GM23338 (cell line): ENCODE results near the gene EFCAB9. TPM values are rescaled to one million over a fixed set of nuclear protein-coding genes. Genes with fewer than 3 reads are reported as not detected.
"Not testable (repeated sequence)": the region's sequence is repeated elsewhere in the genome, so short reads cannot be mapped to it uniquely, and the experiment has no call there.

Experiments
- ATAC-seq: fragments of 200-7000 bp; cut with Tn5 transposase; 3 replicates; pipeline ENCODE4 v1.9.1; 2020
- DNase-seq: peaks from one replicate; pipeline ENCODE4 v3.0.0-alpha.2; 2015; ENCODE audit warnings: low spot score
- H2AFZ ChIP-seq: fragments of 200-600 bp; sonication (generic); 2 replicates; pipeline ENCODE4 v1.8.0; 2016; ENCODE audit warnings: antibody characterized with exemption, mild to moderate bottlenecking, moderate library complexity
- H3F3A ChIP-seq: fragments of 200-600 bp; sonication (generic); replicated peaks from 2 replicates; pipeline ENCODE4 v1.8.0; 2017; ENCODE audit warnings: antibody characterized with exemption, mixed run types, low read depth
- H3K27ac ChIP-seq: fragments of 200-600 bp; sonication (generic); 2 replicates; pipeline ENCODE4 v1.6.1; 2016; ENCODE audit warnings: low read depth
- H3K27me3 ChIP-seq: fragments of 200-600 bp; sonication (generic); 2 replicates; pipeline ENCODE4 v1.8.0; 2016; ENCODE audit warnings: mild to moderate bottlenecking, mixed run types, moderate library complexity; ENCODE audit not compliant: insufficient read depth
- H3K36me3 ChIP-seq: fragments of 200-600 bp; sonication (generic); 2 replicates; pipeline ENCODE4 v1.8.0; 2016; ENCODE audit warnings: mild to moderate bottlenecking; ENCODE audit not compliant: insufficient read depth
- H3K4me1 ChIP-seq: fragments of 200-600 bp; sonication (generic); 2 replicates; pipeline ENCODE4 v1.8.0; 2016; ENCODE audit warnings: mild to moderate bottlenecking, moderate library complexity; ENCODE audit not compliant: insufficient read depth
- H3K4me2 ChIP-seq: fragments of 200-600 bp; sonication (generic); 2 replicates; pipeline ENCODE4 v1.7.1; 2017; ENCODE audit warnings: mixed run types
- H3K4me3 ChIP-seq: fragments of 200-600 bp; sonication (generic); 2 replicates; pipeline ENCODE4 v1.6.1; 2016; ENCODE audit warnings: mixed run types
- H3K79me2 ChIP-seq: fragments of 200-600 bp; sonication (generic); replicated peaks from 2 replicates; pipeline ENCODE4 v1.8.0; 2017; ENCODE audit warnings: mild to moderate bottlenecking; ENCODE audit not compliant: insufficient read depth
- H3K9me2 ChIP-seq: fragments of 200-600 bp; sonication (generic); 2 replicates; pipeline ENCODE4 v1.8.0; 2017; ENCODE audit not compliant: insufficient read depth
- H4K20me1 ChIP-seq: fragments of 200-600 bp; sonication (generic); replicated peaks from 2 replicates; pipeline ENCODE4 v1.8.0; 2017; ENCODE audit warnings: mild to moderate bottlenecking; ENCODE audit not compliant: insufficient read depth
- H3K27ac Mint-ChIP-seq: 2 replicates; pipeline ENCODE4 v1.8.0; 2020; ENCODE audit warnings: inconsistent platforms, mild to moderate bottlenecking, moderate library complexity, mixed read lengths
- H3K27me3 Mint-ChIP-seq: 3 replicates; pipeline ENCODE4 v1.8.0; 2022; ENCODE audit warnings: low read depth, mild to moderate bottlenecking, moderate library complexity, mixed read lengths, inconsistent platforms; ENCODE audit not compliant: insufficient read depth, poor library complexity
- H3K36me3 Mint-ChIP-seq: 3 replicates; pipeline ENCODE4 v1.8.0; 2021; ENCODE audit warnings: low read depth, mild to moderate bottlenecking, inconsistent platforms, moderate library complexity, mixed read lengths
- H3K4me1 Mint-ChIP-seq: 3 replicates; pipeline ENCODE4 v1.8.0; 2020; ENCODE audit warnings: mild to moderate bottlenecking, inconsistent platforms, mixed read lengths
- H3K4me3 Mint-ChIP-seq: 3 replicates; pipeline ENCODE4 v1.8.0; 2021; ENCODE audit warnings: moderate library complexity, mild to moderate bottlenecking, inconsistent platforms, mixed read lengths
- H3K9me3 Mint-ChIP-seq: 3 replicates; pipeline ENCODE4 v1.8.0; 2020; ENCODE audit warnings: moderate library complexity, mild to moderate bottlenecking, inconsistent platforms, mixed read lengths
- CREB1 ChIP-seq: fragments of 250-450 bp; sonication (Bioruptor Pico); IDR thresholded peaks from 2 replicates; pipeline ENCODE4 v1.5.0; 2020; ENCODE audit warnings: low read depth, mild to moderate bottlenecking, moderate library complexity
- ETS1 ChIP-seq: IDR thresholded peaks from 2 replicates; pipeline ENCODE4 v1.6.1; 2016; ENCODE audit warnings: antibody characterized with exemption
- EZH2 ChIP-seq: fragments of 200-600 bp; sonication (generic); IDR thresholded peaks from one replicate; pipeline ENCODE4 v1.8.0; 2017; ENCODE audit warnings: antibody characterized with exemption, mild to moderate bottlenecking, low read depth; ENCODE audit not compliant: unreplicated experiment
- EZH2phosphoT487 ChIP-seq: fragments of 200-600 bp; sonication (generic); IDR thresholded peaks from one replicate; pipeline ENCODE4 v1.8.1; 2018; ENCODE audit warnings: antibody characterized with exemption; ENCODE audit not compliant: unreplicated experiment
- JUNB ChIP-seq: IDR thresholded peaks from one replicate; pipeline ENCODE4 v1.6.1; 2016; ENCODE audit warnings: antibody characterized with exemption; ENCODE audit not compliant: unreplicated experiment
- NANOG ChIP-seq: IDR thresholded peaks from 2 replicates; pipeline ENCODE4 v1.6.1; 2016; ENCODE audit warnings: antibody characterized with exemption, borderline replicate concordance
- POLR2AphosphoS5 ChIP-seq: IDR thresholded peaks from 2 replicates; pipeline ENCODE4 v1.6.1; 2016; ENCODE audit warnings: antibody characterized with exemption, low read depth
- REST ChIP-seq: IDR thresholded peaks from one replicate; pipeline ENCODE4 v1.6.1; 2018; ENCODE audit warnings: antibody characterized with exemption; ENCODE audit not compliant: unreplicated experiment
- STAT1 ChIP-seq: IDR thresholded peaks from one replicate; pipeline ENCODE4 v1.6.1; 2016; ENCODE audit warnings: antibody characterized with exemption; ENCODE audit not compliant: unreplicated experiment
- ZNF114 ChIP-seq: fragments of 250-450 bp; sonication (Bioruptor Pico); IDR thresholded peaks from 2 replicates; pipeline ENCODE4 v1.5.0; 2020; ENCODE audit warnings: mild to moderate bottlenecking, moderate library complexity
- ZNF331 ChIP-seq: fragments of 250-450 bp; sonication (Bioruptor Pico); IDR thresholded peaks from 2 replicates; pipeline ENCODE4 v1.5.0; 2020; ENCODE audit warnings: low read depth, mild to moderate bottlenecking, moderate library complexity
- ZNF462 ChIP-seq: fragments of 250-450 bp; sonication (Bioruptor Pico); IDR thresholded peaks from 2 replicates; pipeline ENCODE4 v1.5.0; 2020; ENCODE audit warnings: mild to moderate bottlenecking, moderate library complexity
- polyA plus RNA-seq: library from polyadenylated mRNA; unstranded; fragments of >200 nt; fragmentation: Nextera tagmentation; extraction: Ambion mirVana; gene quantifications from 2 replicates; pipeline ENCODE4 v1.2.1, GENCODE V29; 2016
- total RNA-seq: library from RNA; depleted of rRNA; stranded (reverse); fragments of >200 nt; shearing (Covaris generic); gene quantifications from 2 replicates; pipeline ENCODE4 v1.2.3, GENCODE V29; 2014

The EFCAB9 gene
- total and polyA plus RNA-seq, 2 experiments from 2014 or later: not detected

- not testable (repeated sequence) for H2AFZ ChIP-seq, H3K27ac Mint-ChIP-seq, H3F3A ChIP-seq, H3K27me3 ChIP-seq, H3K36me3 ChIP-seq, H3K27me3 Mint-ChIP-seq, H3K79me2 ChIP-seq, H3K4me1 ChIP-seq, H3K9me3 Mint-ChIP-seq, H3K4me3 Mint-ChIP-seq, DNase-seq, H3K9me2 ChIP-seq, ATAC-seq, H3K4me2 ChIP-seq, H3K4me1 Mint-ChIP-seq, H3K4me3 ChIP-seq
- H3K27ac ChIP-seq: peak overlapping the region; percentile 28; the same call in 1 of the 2 replicates
- H4K20me1 ChIP-seq: peaks cover 15% of the 10 kb centered on the region
- peaks cover 11% of the 10 kb centered on the region for H3K36me3 Mint-ChIP-seq
These were observed 12.0 kb downstream of the EFCAB9 start for GRCh38 chr5:172205984-172206383.

GRCh38 chr5:172207511-172207910 lies 13.5 kb downstream of the EFCAB9 start:
- no peak for DNase-seq
- ATAC-seq: no peak
- Histone ChIP-seq H3K4me1 (no peaks in the 10 kb centered on the region), H3K27me3 (no peaks in the 10 kb centered on the region), H3K9me2 (no peaks in the 10 kb centered on the region), H3K4me2 (no peak overlapping the region), H3K4me3 (no peak overlapping the region), H3K36me3 (peaks cover 19% of the 10 kb centered on the region), H3F3A (no peaks in the 10 kb centered on the region; the same call in 1 of the 2 replicates), H4K20me1 (peaks cover 20% of the 10 kb centered on the region), H2AFZ (no peak overlapping the region), H3K27ac (no peak overlapping the region), H3K79me2 (0 out of 2 replicates have a peak, but pooled peaks cover 5% of the 10 kb centered on the region)
- no peak overlapping the region for H3K27ac Mint-ChIP-seq
- H3K4me1 Mint-ChIP-seq: no peaks in the 10 kb centered on the region
- peaks cover 22% of the 10 kb centered on the region for H3K36me3 Mint-ChIP-seq
- H3K9me3 Mint-ChIP-seq: no peaks in the 10 kb centered on the region
- H3K4me3 Mint-ChIP-seq: no peak overlapping the region
- no peaks in the 10 kb centered on the region for H3K27me3 Mint-ChIP-seq
- no peak for TF ChIP-seq EZH2
- TF ChIP-seq REST: no peak
- TF ChIP-seq CREB1: no peak
- TF ChIP-seq ZNF331 (CRISPR knock-in tag): no peak
- TF ChIP-seq NANOG: no peak
- TF ChIP-seq JUNB: no peak
- TF ChIP-seq POLR2AphosphoS5: no peak
- TF ChIP-seq EZH2phosphoT487: no peak
- no peak for TF ChIP-seq STAT1
- TF ChIP-seq ETS1: no peak
- no peak for TF ChIP-seq ZNF462
- no peak for TF ChIP-seq ZNF114 (CRISPR knock-in tag)
